HepG2 (cell line): Measurements from ENCODE around the gene EMC9. TPM values are rescaled to one million over a fixed set of nuclear protein-coding genes. Genes with fewer than 3 reads are reported as not detected.

Experiments
- ARNT ChIP-seq: fragments of 450-650 bp; IDR thresholded peaks from 2 replicates; pipeline ENCODE4 v1.6.1; 2017
- CCAR2 ChIP-seq: fragments of 200-400 bp; formaldehyde crosslinking; optimal IDR thresholded peaks from 2 replicates; pipeline ENCODE3; 2018; ENCODE audit warnings: low read depth, mild to moderate bottlenecking, low read length, moderate library complexity
- CREBL2 ChIP-seq: sonication (generic); formaldehyde crosslinking; IDR thresholded peaks from 2 replicates; pipeline ENCODE4 v1.8.1; 2023; ENCODE audit warnings: missing genetic modification reagents, mild to moderate bottlenecking, borderline replicate concordance
- GATAD2A ChIP-seq: IDR thresholded peaks from 2 replicates; pipeline ENCODE4 v1.6.1; 2016
- GMEB2 ChIP-seq: IDR thresholded peaks from 2 replicates; pipeline ENCODE4 v1.6.1; 2016; ENCODE audit warnings: missing biosample characterization, missing genetic modification reagents, low read depth
- GPN1 ChIP-seq: sonication (generic); formaldehyde crosslinking; IDR thresholded peaks from 2 replicates; pipeline ENCODE4 v1.5.1; 2020; ENCODE audit warnings: missing genetic modification reagents, borderline replicate concordance
- HMG20B ChIP-seq: conservative IDR thresholded peaks from 2 replicates; pipeline ENCODE4 v1.6.1; 2016; ENCODE audit warnings: missing genetic modification reagents, missing compliant biosample characterization
- HNF1B ChIP-seq: sonication (generic); formaldehyde crosslinking; IDR thresholded peaks from 2 replicates; pipeline ENCODE4 v1.5.1; 2020; ENCODE audit warnings: mild to moderate bottlenecking, moderate library complexity, missing genetic modification reagents
- JUN ChIP-seq: sonication (generic); formaldehyde crosslinking; IDR thresholded peaks from 2 replicates; pipeline ENCODE4 v1.4.0; 2020; ENCODE audit warnings: mild to moderate bottlenecking, missing genetic modification reagents
- RBM22 ChIP-seq: fragments of 200-400 bp; formaldehyde crosslinking; optimal IDR thresholded peaks from 2 replicates; pipeline ENCODE3; 2017; ENCODE audit warnings: mild to moderate bottlenecking, low read length, moderate library complexity
- SAP130 ChIP-seq: IDR thresholded peaks from 2 replicates; pipeline ENCODE4 v1.6.1; 2016; ENCODE audit warnings: low read depth
- THAP11 ChIP-seq: IDR thresholded peaks from 2 replicates; pipeline ENCODE4 v1.6.1; 2016; ENCODE audit warnings: missing biosample characterization, missing genetic modification reagents
- ZBTB37 ChIP-seq: sonication (generic); formaldehyde crosslinking; IDR thresholded peaks from 2 replicates; pipeline ENCODE4 v1.4.0; 2020; ENCODE audit warnings: mild to moderate bottlenecking, missing genetic modification reagents
- ZFP90 ChIP-seq: sonication (generic); formaldehyde crosslinking; IDR thresholded peaks from 2 replicates; pipeline ENCODE4 v1.8.0; 2022; ENCODE audit warnings: missing genetic modification reagents, mild to moderate bottlenecking, inconsistent platforms, borderline replicate concordance
- ZMAT3 ChIP-seq: sonication (generic); formaldehyde crosslinking; conservative IDR thresholded peaks from 2 replicates; pipeline ENCODE4 v1.7.0; 2021; ENCODE audit warnings: missing genetic modification reagents
- ZNF12 ChIP-seq: sonication (generic); formaldehyde crosslinking; IDR thresholded peaks from 2 replicates; pipeline ENCODE4 v1.5.0; 2020; ENCODE audit warnings: missing genetic modification reagents
- ZNF205 ChIP-seq: IDR thresholded peaks from 2 replicates; pipeline ENCODE4 v1.6.1; 2018; ENCODE audit warnings: missing biosample characterization, missing genetic modification reagents
- ZNF207 ChIP-seq: fragments of 450-650 bp; IDR thresholded peaks from 2 replicates; pipeline ENCODE4 v1.6.1; 2016; ENCODE audit warnings: antibody characterized with exemption, borderline replicate concordance
- ZNF224 ChIP-seq: sonication (generic); formaldehyde crosslinking; IDR thresholded peaks from 2 replicates; pipeline ENCODE4 v1.5.0; 2020; ENCODE audit warnings: mild to moderate bottlenecking, missing genetic modification reagents
- ZNF260 ChIP-seq: sonication (generic); formaldehyde crosslinking; IDR thresholded peaks from 2 replicates; pipeline ENCODE4 v1.4.0; 2020; ENCODE audit warnings: missing genetic modification reagents, low read depth, mild to moderate bottlenecking, borderline replicate concordance
- ZNF264 ChIP-seq: sonication (generic); formaldehyde crosslinking; IDR thresholded peaks from 2 replicates; pipeline ENCODE4 v1.4.0; 2020; ENCODE audit warnings: missing genetic modification reagents
- ZNF382 ChIP-seq: sonication (generic); formaldehyde crosslinking; IDR thresholded peaks from 2 replicates; pipeline ENCODE4 v1.5.0; 2020; ENCODE audit warnings: missing genetic modification reagents, mild to moderate bottlenecking, borderline replicate concordance
- ZNF432 ChIP-seq: sonication (generic); formaldehyde crosslinking; IDR thresholded peaks from 2 replicates; pipeline ENCODE4 v1.5.0; 2020; ENCODE audit warnings: missing genetic modification reagents, mild to moderate bottlenecking, borderline replicate concordance
- ZNF501 ChIP-seq: sonication (generic); formaldehyde crosslinking; IDR thresholded peaks from 2 replicates; pipeline ENCODE4 v1.5.1; 2020; ENCODE audit warnings: mild to moderate bottlenecking, moderate library complexity, missing genetic modification reagents
- ZNF562 ChIP-seq: sonication (generic); formaldehyde crosslinking; IDR thresholded peaks from 2 replicates; pipeline ENCODE4 v1.8.0; 2022; ENCODE audit warnings: missing genetic modification reagents, borderline replicate concordance
- ZNF720 ChIP-seq: sonication (generic); formaldehyde crosslinking; IDR thresholded peaks from 2 replicates; pipeline ENCODE4 v1.4.0; 2020; ENCODE audit warnings: missing genetic modification reagents
- ZNF749 ChIP-seq: sonication (generic); formaldehyde crosslinking; IDR thresholded peaks from 2 replicates; pipeline ENCODE4 v1.8.0; 2022; ENCODE audit warnings: mild to moderate bottlenecking, missing genetic modification reagents, moderate library complexity, borderline replicate concordance
- polyA plus RNA-seq, 8 experiments: library from polyadenylated mRNA; depleted of rRNA in 3 of 8; stranded (reverse) in 7 of 8; unstranded in 1 of 8; fragments of >200 nt; fragmentation: Illumina TruSeq in 4 of 8; extraction: Trizol in 4 of 8; gene quantifications; 2 replicates each; pipeline versions ENCODE4 v1.2.1 to v1.2.3, GENCODE V29; 2011 to 2016; ENCODE audit warnings: low read depth in 4 of 8, missing spikeins in 1 of 8, mixed read lengths in 1 of 8; ENCODE audit not compliant: insufficient read depth in 1 of 8
- total RNA-seq, 5 experiments: library from RNA; depleted of rRNA; stranded (reverse); fragments of >200 nt; fragmentation: Illumina TruSeq; extraction: Trizol; gene quantifications; 2 replicates each; pipeline ENCODE4 v1.2.3, GENCODE V29; 2016; ENCODE audit warnings: low read depth in 1 of 5

Gene EMC9
- total and polyA plus RNA-seq, 2 of the 13 experiments (the other 11 are each of a cell fraction or from before 2014, with no cell fraction given), result 60.5 to 78.7 TPM

- peak; percentile 94; the same call in 1 of the 2 replicates for TF ChIP-seq HNF1B (CRISPR knock-in tag)
- no peak for TF ChIP-seq ZNF382 (CRISPR knock-in tag)
- TF ChIP-seq ZNF264 (CRISPR knock-in tag), result peak; percentile 98
- TF ChIP-seq GATAD2A (CRISPR knock-in tag), result peak; percentile 92
- TF ChIP-seq GPN1, result no peak; the same call in 1 of the 2 replicates
- no peak for TF ChIP-seq ZNF432 (CRISPR knock-in tag)
- TF ChIP-seq JUN (CRISPR knock-in tag), result peak; percentile 34
- peak; percentile 100 for TF ChIP-seq SAP130 (CRISPR knock-in tag)
- TF ChIP-seq ZNF501 (CRISPR knock-in tag), result peak; percentile 100
- TF ChIP-seq ZNF749 (CRISPR knock-in tag), result peak; percentile 97
- peak; percentile 72 for TF ChIP-seq GMEB2 (CRISPR knock-in tag)
- TF ChIP-seq ZBTB37 (CRISPR knock-in tag), result peak; percentile 83
- TF ChIP-seq ZNF224 (CRISPR knock-in tag), result peak; percentile 98
- TF ChIP-seq CREBL2 (CRISPR knock-in tag), result peak; percentile 98; the same call in 1 of the 2 replicates
- peak; percentile 27; the same call in 1 of the 2 replicates for TF ChIP-seq ZNF207
- TF ChIP-seq ARNT, result no peak
- TF ChIP-seq ZNF720 (CRISPR knock-in tag), result 0 out of 2 replicates have a peak, but pooled peaks have one; percentile 82
- peak; percentile 79 for TF ChIP-seq HMG20B (CRISPR knock-in tag)
- no peak for TF ChIP-seq ZNF260
- TF ChIP-seq ZMAT3 (CRISPR knock-in tag), result peak; percentile 95
- TF ChIP-seq CCAR2, result peak; percentile 100
- peak; percentile 98 for TF ChIP-seq THAP11 (CRISPR knock-in tag)
- peak; percentile 86 for TF ChIP-seq ZNF12 (CRISPR knock-in tag)
- TF ChIP-seq RBM22, result peak; percentile 100
- TF ChIP-seq ZFP90 (CRISPR knock-in tag), result peak; percentile 99
- TF ChIP-seq ZNF205 (CRISPR knock-in tag), result peak; percentile 98
- TF ChIP-seq ZNF562 (CRISPR knock-in tag), result no peak
These were observed 47.1 kb upstream of the EMC9 start, which contains the start of gene IPO4 (continued) for GRCh38 chr14:24188251-24189058.
